HepG2 (cell line): ENCODE measurements around the gene FBXL13. TPM values are rescaled to one million over a fixed set of nuclear protein-coding genes. Genes with fewer than 3 reads are reported as not detected.

Experiments used
- AGO2 ChIP-seq: fragments of 200-400 bp; formaldehyde crosslinking; optimal IDR thresholded peaks from 2 replicates; pipeline ENCODE3; 2017; ENCODE audit warnings: mild to moderate bottlenecking, low read depth, low read length, moderate library complexity
- CEBPZ ChIP-seq: IDR thresholded peaks from 2 replicates; pipeline ENCODE4 v1.6.1; 2012; ENCODE audit warnings: low read length, improper control_type of control experiment
- ELF3 ChIP-seq: IDR thresholded peaks from 2 replicates; pipeline ENCODE4 v1.6.1; 2016; ENCODE audit warnings: missing genetic modification reagents, missing compliant biosample characterization
- HNRNPL ChIP-seq: fragments of 200-400 bp; formaldehyde crosslinking; IDR thresholded peaks from 2 replicates; pipeline ENCODE4 v1.6.1; 2017; ENCODE audit warnings: mild to moderate bottlenecking, low read depth, low read length
- NR2F2 ChIP-seq: IDR thresholded peaks from 2 replicates; pipeline ENCODE4 v1.6.1; 2012; ENCODE audit warnings: low read depth, inconsistent platforms, borderline replicate concordance
- RARG ChIP-seq: sonication (generic); formaldehyde crosslinking; IDR thresholded peaks from 2 replicates; pipeline ENCODE4 v1.4.0; 2020; ENCODE audit warnings: low read depth, mild to moderate bottlenecking, missing genetic modification reagents
- SOX13 ChIP-seq, 3 experiments: fragments of 450-650 bp in 1 of 3; sonication (generic) in 1 of 3; formaldehyde crosslinking in 1 of 3; IDR thresholded peaks in 2 of 3; conservative IDR thresholded peaks in 1 of 3; 2 replicates each; pipeline versions ENCODE4 v1.5.0 to v1.6.1; 2016 to 2020; ENCODE audit warnings: antibody characterized with exemption in 1 of 3, mild to moderate bottlenecking in 1 of 3, missing compliant biosample characterization in 1 of 3, missing genetic modification reagents in 1 of 3, moderate library complexity in 1 of 3
- SRY ChIP-seq: sonication (generic); formaldehyde crosslinking; IDR thresholded peaks from 2 replicates; pipeline ENCODE4 v1.8.0; 2022; ENCODE audit warnings: mild to moderate bottlenecking, missing genetic modification reagents
- SYNCRIP ChIP-seq: fragments of 200-400 bp; formaldehyde crosslinking; IDR thresholded peaks from 2 replicates; pipeline ENCODE4 v1.6.1; 2018; ENCODE audit warnings: mild to moderate bottlenecking, low read depth, low read length; ENCODE audit not compliant: insufficient read depth
- ZBTB21 ChIP-seq: sonication (generic); formaldehyde crosslinking; IDR thresholded peaks from 2 replicates; pipeline ENCODE4 v1.4.0; 2020; ENCODE audit warnings: missing genetic modification reagents
- ZBTB33 ChIP-seq: sonication (generic); formaldehyde crosslinking; IDR thresholded peaks from 2 replicates; pipeline ENCODE4 v1.4.0; 2020; ENCODE audit warnings: missing genetic modification reagents
- ZFP1 ChIP-seq: IDR thresholded peaks from 2 replicates; pipeline ENCODE4 v1.6.1; 2016
- ZFP62 ChIP-seq: sonication (generic); formaldehyde crosslinking; IDR thresholded peaks from 2 replicates; pipeline ENCODE4 v1.4.0; 2020; ENCODE audit warnings: missing genetic modification reagents
- ZNF225 ChIP-seq: sonication (generic); formaldehyde crosslinking; IDR thresholded peaks from 2 replicates; pipeline ENCODE4 v1.4.0; 2020; ENCODE audit warnings: mild to moderate bottlenecking, missing genetic modification reagents
- ZNF629 ChIP-seq: sonication (generic); formaldehyde crosslinking; conservative IDR thresholded peaks from 2 replicates; pipeline ENCODE4 v1.5.0; 2020; ENCODE audit warnings: missing genetic modification reagents
- ZNF841 ChIP-seq: sonication (generic); formaldehyde crosslinking; IDR thresholded peaks from 2 replicates; pipeline ENCODE4 v1.8.1; 2023; ENCODE audit warnings: missing genetic modification reagents, borderline replicate concordance
- polyA plus RNA-seq, 8 experiments: library from polyadenylated mRNA; depleted of rRNA in 3 of 8; stranded (reverse) in 7 of 8; unstranded in 1 of 8; fragments of >200 nt; fragmentation: Illumina TruSeq in 4 of 8; extraction: Trizol in 4 of 8; gene quantifications; 2 replicates each; pipeline versions ENCODE4 v1.2.1 to v1.2.3, GENCODE V29; 2011 to 2016; ENCODE audit warnings: low read depth in 4 of 8, missing spikeins in 1 of 8, mixed read lengths in 1 of 8; ENCODE audit not compliant: insufficient read depth in 1 of 8
- total RNA-seq, 5 experiments: library from RNA; depleted of rRNA; stranded (reverse); fragments of >200 nt; fragmentation: Illumina TruSeq; extraction: Trizol; gene quantifications; 2 replicates each; pipeline ENCODE4 v1.2.3, GENCODE V29; 2016; ENCODE audit warnings: low read depth in 1 of 5
- TF ChIP-seq, protein P1 (sequence below): sonication (generic); formaldehyde crosslinking; IDR thresholded peaks from 2 replicates; pipeline ENCODE4 v1.4.0; 2020; ENCODE audit warnings: missing genetic modification reagents, mild to moderate bottlenecking, borderline replicate concordance
- TF ChIP-seq, protein P2 (sequence below): sonication (generic); formaldehyde crosslinking; IDR thresholded peaks from 2 replicates; pipeline ENCODE4 v1.4.0; 2020; ENCODE audit warnings: missing genetic modification reagents
- TF ChIP-seq, protein P3 (sequence below): sonication (generic); formaldehyde crosslinking; IDR thresholded peaks from 2 replicates; pipeline ENCODE4 v1.4.0; 2020; ENCODE audit warnings: missing genetic modification reagents, borderline replicate concordance

Gene FBXL13
- total and polyA plus RNA-seq, 2 of the 13 experiments (the other 11 are each of a cell fraction or from before 2014, with no cell fraction given): 0.24 to 0.77 TPM

GRCh38 chr7:102860351-102860811 lies 214.2 kb downstream of the FBXL13 start (continued):
- TF ChIP-seq, protein P1, sequence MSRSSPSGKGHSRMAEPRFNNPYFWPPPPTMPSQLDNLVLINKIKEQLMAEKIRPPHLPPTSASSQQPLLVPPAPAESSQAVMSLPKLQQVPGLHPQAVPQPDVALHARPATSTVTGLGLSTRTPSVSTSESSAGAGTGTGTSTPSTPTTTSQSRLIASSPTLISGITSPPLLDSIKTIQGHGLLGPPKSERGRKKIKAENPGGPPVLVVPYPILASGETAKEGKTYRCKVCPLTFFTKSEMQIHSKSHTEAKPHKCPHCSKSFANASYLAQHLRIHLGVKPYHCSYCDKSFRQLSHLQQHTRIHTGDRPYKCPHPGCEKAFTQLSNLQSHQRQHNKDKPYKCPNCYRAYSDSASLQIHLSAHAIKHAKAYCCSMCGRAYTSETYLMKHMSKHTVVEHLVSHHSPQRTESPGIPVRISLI (CRISPR knock-in tag): no peak
- TF ChIP-seq ZFP62 (CRISPR knock-in tag): no peak
- TF ChIP-seq ZFP1 (CRISPR knock-in tag): no peak
- TF ChIP-seq ELF3 (CRISPR knock-in tag): peak; percentile 64; the same call in 1 of the 2 replicates
- no peak for TF ChIP-seq CEBPZ
- TF ChIP-seq ZBTB21 (CRISPR knock-in tag): no peak
- TF ChIP-seq, protein P2, sequence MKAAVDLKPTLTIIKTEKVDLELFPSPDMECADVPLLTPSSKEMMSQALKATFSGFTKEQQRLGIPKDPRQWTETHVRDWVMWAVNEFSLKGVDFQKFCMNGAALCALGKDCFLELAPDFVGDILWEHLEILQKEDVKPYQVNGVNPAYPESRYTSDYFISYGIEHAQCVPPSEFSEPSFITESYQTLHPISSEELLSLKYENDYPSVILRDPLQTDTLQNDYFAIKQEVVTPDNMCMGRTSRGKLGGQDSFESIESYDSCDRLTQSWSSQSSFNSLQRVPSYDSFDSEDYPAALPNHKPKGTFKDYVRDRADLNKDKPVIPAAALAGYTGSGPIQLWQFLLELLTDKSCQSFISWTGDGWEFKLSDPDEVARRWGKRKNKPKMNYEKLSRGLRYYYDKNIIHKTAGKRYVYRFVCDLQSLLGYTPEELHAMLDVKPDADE (CRISPR knock-in tag): no peak
- no peak for TF ChIP-seq AGO2
- no peak for TF ChIP-seq SRY
- no peak for TF ChIP-seq RARG (CRISPR knock-in tag)
- TF ChIP-seq HNRNPL: no peak
- no peak for TF ChIP-seq SYNCRIP
- TF ChIP-seq ZNF841 (CRISPR knock-in tag): no peak
- no peak for TF ChIP-seq SOX13 (IDR thresholded peaks at IDR 0.05)
- peak in 1 of 2 experiments; percentile 77; a peak in 1 of 4 replicates for TF ChIP-seq SOX13 (CRISPR knock-in tag; conservative IDR thresholded peaks at IDR 0.05 in 1 of 2, IDR thresholded peaks at IDR 0.05 in 1 of 2)
- TF ChIP-seq ZBTB33 (CRISPR knock-in tag): no peak
- TF ChIP-seq, protein P3, sequence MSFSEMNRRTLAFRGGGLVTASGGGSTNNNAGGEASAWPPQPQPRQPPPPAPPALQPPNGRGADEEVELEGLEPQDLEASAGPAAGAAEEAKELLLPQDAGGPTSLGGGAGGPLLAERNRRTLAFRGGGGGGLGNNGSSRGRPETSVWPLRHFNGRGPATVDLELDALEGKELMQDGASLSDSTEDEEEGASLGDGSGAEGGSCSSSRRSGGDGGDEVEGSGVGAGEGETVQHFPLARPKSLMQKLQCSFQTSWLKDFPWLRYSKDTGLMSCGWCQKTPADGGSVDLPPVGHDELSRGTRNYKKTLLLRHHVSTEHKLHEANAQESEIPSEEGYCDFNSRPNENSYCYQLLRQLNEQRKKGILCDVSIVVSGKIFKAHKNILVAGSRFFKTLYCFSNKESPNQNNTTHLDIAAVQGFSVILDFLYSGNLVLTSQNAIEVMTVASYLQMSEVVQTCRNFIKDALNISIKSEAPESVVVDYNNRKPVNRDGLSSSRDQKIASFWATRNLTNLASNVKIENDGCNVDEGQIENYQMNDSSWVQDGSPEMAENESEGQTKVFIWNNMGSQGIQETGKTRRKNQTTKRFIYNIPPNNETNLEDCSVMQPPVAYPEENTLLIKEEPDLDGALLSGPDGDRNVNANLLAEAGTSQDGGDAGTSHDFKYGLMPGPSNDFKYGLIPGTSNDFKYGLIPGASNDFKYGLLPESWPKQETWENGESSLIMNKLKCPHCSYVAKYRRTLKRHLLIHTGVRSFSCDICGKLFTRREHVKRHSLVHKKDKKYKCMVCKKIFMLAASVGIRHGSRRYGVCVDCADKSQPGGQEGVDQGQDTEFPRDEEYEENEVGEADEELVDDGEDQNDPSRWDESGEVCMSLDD (CRISPR knock-in tag): no peak
- no peak for TF ChIP-seq ZNF629
- no peak for TF ChIP-seq ZNF225 (CRISPR knock-in tag)
- TF ChIP-seq NR2F2: no peak
